Cortex of kidney (tissue), 1 donor: Measurements from ENCODE around the gene C3orf20.

Source experiments
- DNase-seq: peaks from one replicate; lab custom pipeline; 2025; lab: John Stamatoyannopoulos, UW

C3orf20 gene

DNA sequence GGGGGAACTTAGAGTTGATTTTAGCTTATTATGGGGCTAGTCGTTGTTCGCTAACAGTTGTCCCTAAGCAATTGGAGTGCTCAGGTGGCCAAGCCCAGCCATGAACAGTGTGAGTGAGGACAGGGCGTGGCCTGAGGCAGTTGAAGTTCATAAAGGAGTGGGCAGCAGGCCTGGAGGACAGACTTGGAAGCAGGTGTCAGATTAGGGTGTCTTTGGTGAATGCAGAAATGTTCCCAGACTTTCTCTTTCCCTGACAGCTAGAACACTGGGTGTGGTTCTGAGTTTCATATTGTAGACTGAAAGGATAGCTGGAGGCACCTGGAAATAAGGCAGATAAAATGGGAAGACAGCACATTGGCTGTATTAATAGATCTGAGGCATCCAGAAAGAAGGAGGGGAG lies 84.0 kb downstream of the C3orf20 start:
- no peak for DNase-seq

DNA sequence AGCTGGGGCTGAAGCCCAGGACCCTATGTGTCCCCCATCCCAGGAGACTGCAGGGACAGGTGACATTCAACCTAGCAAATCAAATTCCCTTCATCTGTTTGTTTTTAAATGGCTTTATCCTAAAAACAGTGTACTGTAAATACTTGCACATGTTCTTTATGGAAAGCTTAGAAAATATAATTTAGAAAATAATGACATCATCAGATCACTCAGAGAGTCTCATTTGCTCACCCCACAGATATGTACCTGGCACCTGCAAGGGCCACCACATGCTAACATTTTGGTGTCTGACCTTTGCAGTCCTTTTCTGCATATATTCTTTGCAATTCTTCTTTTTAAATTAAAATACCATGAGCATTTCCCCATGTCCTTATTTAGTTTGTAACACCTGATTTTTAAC lies 85.2 kb downstream of the C3orf20 start:
- no peak for DNase-seq

DNA sequence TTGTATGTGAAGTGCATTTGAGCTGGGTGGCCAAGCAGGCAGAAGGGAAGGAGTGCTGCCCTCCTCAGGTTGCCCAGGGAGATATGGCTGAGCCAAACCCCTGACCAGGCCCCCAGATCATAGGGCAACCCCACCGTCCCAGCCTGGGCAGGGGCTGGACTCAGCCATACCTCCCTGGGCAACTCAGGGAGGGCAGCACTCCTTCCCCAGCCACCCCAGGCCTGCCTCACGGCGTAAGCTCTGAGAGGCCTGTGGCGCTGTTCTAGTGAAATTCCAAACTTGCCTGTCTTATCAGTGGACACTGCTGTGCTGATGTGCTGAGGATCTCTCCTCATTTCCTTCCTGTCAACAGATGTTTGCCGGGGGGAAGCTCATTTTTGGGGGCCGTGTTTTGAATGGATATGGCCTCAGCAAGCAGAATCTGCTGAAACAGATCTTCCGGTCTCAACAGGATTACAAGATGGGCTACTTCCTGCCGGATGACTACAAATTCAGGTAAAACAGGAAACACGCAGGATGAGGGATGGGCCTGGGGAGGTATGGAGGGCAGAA lies 86.3 kb downstream of the C3orf20 start:
- no peak for DNase-seq

DNA sequence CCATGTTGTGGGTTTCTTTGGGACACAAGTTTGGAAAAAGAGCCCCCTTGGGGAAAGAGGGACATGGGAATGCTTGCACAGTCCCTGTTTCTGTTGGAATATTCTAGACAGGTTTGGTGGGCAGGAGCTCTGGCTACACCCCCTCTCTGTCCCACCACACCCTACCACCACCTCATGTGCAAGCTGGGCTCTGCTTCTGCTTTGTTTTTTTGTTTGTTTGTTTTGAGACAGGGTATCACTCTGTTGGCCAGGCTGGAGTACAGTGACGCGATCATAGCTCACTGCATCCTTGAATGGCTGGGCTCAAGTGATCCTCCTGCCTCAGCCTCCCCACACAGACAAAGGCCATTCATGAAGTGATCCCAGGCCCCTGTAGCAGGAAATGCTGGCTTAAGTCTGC lies 86.9 kb downstream of the C3orf20 start:
- no peak for DNase-seq

DNA sequence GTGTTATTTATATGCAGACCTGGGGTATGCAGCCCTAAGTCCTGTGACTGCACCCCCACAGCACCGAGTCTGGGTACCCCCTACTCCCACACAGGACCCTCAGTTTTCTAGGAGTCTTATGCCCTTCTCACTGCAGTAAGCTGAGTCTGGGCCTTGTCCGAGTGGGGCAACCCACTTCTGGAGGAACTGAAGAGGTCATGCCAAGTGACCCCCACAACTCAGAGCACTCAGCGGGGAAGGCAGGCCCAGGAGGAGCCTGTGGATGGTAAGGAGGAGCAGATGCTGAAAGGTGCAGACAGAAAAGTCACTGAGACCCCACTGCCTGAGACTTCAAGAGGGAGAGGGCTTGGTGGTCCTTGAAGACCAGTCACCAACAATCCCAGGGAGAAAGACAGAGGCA lies 87.8 kb downstream of the C3orf20 start:
- DNase-seq = no peak

DNA sequence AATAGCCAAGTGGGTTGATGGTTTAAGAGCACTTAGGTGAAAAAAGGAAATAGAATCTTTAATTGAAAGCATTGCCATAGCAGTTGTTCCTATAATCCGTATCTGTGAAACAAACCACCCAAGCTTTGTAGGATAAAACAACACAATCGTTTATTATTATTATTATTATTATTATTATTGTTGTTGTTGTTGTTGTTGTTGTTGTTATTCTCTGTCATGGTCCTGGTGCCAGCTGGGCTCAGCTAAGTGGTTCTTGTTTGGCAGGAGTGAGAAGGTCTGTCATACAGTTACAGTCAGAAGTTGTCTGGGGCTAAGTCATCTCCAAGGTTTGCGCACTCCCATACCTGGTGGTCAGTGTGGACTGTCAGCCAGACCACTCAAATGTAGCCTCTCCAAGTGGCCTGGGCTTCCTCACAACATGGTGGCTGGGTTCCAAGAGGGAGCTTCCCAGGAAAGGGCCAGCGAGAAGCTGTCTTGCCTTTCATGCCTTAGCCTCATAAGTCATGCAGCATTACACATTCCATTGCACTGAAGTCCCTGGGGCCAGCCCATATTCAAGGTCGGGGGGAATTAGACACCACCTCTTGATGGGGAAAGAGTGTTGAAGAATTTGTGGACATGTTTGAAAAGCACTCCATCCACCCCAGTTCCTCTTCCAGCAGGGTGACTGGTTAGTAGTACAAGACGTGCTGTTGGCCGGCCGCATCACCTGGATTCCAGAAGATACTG lies 89.6 kb downstream of the C3orf20 start:
- DNase-seq = no peak

DNA sequence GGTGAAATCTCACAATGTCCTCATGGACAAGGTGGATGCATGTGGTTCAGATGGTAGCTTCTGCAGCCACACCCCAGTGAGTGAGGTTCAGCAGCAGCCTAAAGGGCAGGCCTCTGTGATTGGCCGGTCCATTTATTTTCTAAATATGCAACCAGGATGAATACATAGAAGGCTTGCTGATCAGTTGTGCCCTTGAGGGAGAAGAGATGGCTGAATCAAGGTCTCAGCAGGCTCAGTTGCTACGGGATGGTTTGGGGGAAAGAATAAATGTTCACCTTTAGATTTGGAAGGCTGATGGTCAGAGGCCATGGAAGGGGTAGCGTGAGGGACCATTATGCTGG lies 90.1 kb downstream of the C3orf20 start:
- DNase-seq = no peak

DNA sequence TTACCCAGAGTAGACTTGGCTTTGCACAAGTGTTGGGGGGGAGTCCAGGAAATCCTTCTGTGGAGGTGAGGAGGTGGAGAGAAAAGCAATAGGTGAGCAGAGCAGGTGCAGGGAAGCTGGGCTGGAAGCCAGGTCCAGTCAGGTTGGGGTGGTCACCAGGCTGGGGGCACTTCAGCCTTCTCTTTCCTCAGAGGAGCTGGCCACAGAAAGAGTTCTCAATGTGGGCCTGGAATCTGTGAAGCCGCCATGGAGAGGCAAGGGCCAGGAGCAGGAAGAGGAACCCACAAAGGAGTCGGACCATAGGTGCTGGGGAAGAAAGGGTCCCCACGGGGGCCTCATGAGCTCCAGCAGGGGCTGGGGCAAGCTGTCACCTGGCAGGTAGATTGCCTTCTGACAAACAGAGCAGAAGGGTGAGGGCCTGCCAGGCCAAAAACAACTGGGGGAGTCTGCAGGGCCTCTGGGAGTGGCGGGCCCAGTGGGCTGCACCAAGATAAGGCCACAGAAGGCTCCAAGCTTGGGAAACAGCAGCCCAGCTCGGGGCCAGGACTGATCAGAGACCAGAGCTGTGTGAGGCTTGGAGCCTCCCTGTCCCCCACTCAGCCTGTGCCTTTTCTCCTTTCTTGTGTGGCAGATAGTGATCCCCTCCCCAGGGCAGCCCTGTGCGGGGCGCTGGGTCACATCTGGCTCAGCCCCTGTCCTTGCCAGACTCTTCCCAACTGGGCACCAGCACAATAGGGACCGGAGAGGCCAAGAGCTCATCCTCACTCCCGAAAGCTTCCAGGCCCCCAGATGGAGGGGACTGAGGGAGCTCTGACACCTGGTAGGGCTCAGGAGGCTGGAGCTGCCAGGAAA lies 90.9 kb downstream of the C3orf20 start:
- DNase-seq = no peak

DNA sequence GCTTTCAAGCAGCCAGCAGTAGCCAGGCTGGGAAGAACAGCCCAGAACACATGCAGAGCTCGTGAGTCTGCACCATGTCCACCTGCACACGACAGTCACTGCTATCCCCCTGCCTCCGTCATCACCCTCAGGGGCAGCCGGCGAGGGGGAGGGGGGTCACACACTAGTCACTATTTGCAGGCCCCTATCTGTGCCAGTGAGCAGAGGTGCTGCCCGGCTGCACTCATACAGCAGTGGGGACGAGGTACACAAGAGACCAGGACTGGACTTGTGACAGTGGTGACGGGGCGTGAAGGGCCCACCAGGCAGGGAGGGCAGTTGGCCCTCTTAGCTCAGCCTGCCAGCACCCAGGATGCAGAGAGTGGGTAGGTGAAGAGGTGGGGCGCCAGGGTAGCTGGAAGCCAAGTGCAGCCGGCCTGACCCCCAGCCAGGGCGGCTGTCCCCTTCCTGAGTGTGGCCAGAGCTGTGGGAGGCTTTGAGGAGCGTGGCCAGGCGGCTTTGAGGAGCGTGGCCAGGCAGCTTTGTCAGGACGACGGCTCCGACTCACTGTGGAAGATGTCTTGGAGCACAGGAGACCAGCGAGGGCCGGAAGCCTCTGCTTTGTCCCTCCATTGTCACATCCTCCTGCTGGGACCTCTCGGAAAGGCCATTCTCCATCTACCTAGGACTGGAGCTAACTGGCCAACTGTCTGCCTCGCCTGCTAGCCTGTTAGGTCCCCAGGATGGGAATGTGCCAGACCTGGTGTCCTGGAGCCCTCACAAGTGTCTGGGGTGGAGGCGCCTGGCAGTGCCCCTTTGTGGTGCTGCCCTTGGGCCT lies 91.7 kb downstream of the C3orf20 start:
- no peak for DNase-seq

DNA sequence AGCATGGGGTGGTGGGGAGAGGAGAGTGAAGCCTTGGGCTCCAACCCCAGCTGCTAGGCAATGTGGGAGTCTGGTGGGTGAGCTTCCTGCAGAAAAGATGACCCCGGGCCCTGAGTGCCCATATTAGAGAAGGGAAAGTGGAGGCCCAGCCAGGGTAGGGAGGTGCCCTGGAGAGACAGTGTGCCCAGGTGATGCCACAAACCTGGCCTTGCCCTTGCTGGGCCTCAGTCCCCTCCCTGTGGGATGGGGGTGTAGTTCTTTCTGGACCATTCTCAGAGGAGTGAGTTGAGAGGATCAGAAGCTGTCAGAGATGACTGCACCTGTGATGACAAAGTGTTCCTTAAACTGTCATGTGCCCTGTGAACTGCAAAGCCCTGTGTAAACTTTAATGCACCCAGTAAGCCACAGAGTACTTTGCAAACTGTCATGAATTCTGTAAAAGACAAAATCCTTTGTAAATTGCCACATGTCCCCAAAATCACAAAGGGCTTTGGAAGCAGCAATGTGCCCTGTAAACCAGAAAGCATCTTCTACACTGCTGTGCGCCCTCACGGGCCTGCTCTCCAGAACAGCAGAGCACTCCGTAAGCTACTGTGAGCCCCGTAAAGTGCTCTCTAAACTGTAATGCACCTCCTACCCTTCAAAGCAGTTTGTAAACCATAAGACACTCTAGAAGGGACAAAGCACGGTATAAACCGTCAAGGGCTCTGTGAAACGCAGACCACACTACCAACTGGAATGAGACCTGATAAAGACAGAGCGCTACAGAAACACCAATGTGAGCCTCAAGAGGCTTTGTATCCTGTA lies 92.5 kb downstream of the C3orf20 start:
- no peak for DNase-seq

DNA sequence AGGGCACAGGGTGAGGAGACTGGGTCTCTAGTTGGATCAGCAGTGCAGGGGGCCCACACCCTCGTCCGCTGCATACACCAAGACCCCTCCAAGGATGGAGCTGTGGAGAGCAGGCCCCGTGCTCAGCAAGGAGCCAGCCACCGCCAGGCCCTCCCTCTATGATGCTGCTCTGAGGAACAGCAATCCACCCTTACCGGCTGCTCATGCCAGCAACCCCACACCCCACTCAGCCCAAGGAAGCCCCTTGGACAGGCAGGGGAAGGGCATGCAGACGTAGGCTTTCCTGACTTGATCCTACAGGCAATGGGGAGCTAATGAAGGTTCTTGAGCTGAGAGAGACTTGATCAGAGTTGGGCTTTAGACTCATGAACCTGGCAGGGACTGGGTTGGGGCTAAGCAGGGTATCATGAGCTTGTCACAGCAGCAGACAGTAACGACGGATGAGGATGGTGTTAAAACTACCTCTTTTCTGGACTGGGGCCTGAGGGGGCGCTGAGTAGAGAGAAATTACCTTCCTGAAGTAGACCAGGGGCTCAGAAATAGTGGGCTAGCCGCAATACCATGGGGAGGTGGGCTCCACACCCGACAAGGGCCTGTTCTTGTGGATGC lies 93.3 kb downstream of the C3orf20 start:
- DNase-seq = no peak

DNA sequence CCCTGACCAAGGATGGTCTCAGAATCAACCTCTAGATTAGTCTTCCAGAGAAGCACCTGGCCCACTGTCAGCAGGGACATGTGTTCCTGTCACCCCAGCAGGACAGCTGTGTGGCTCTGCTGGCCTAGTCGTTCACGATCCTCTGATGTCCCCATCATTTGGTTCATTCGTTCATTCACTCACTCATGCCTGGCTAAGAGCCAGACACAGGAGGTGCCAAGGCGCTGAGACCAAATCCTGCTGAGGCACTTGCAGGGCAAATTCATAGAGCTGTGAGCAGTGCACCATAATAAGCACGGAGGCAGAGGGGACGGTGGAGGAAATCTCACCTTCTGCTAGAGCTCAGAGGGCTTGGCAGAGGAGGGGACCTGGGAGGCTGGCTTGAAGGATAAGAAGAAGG lies 93.9 kb downstream of the C3orf20 start:
- no peak for DNase-seq

DNA sequence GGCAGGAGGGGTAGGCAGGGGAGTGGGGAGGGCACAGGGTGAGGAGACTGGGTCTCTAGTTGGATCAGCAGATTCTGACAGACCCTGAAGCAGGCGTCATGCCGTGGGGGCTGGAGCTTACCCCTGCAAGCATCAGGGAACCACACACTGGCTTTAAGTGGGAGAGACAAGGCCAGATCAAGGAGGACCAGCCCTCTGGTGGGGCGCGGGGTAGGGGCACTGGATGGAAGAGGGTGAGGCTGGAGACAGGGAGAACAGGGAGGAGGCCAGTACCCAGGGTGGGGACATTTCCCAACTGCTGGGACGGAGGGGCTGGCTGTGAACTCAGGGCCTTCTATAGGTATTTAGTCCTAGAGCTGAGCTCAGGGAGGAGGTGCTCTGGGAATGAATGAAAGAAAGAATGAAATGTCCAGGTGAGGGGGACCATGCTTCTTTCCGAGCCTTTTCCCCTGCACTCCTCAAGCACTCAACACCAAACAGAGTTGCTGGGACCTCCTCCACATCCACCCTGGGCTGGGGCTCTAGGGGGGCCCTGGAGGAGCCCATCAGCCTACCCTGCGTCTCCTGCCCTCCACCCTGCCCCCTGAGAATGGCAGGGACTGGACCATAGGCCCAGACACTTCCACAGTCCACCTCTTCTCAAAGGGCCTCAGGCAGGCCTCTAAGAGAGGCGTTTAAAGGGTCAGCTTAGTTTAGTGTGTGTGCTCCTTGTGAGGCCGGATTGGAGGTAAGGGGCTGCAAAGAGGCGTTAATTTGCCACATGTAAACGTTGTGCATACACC lies 94.8 kb downstream of the C3orf20 start:
- DNase-seq = no peak

DNA sequence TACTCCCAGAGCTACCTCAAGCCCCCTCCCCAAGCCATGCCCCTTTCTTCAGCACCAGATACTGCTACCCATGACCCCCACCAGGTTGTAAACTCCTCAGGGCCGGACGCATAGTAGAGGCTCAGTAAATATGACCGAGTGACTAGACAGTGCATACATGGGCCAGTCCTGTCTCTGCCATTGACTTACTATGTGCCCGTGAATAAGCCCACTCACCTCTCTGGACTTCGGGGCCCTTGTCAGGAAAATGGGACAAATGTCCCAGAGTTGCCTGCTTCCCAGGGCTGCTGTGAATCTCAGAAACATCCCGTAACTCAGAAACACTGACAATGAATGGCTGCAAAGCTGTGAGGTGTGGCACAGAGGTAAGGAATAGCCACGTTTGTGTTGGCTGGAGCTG lies 95.7 kb downstream of the C3orf20 start:
- DNase-seq = no peak

DNA sequence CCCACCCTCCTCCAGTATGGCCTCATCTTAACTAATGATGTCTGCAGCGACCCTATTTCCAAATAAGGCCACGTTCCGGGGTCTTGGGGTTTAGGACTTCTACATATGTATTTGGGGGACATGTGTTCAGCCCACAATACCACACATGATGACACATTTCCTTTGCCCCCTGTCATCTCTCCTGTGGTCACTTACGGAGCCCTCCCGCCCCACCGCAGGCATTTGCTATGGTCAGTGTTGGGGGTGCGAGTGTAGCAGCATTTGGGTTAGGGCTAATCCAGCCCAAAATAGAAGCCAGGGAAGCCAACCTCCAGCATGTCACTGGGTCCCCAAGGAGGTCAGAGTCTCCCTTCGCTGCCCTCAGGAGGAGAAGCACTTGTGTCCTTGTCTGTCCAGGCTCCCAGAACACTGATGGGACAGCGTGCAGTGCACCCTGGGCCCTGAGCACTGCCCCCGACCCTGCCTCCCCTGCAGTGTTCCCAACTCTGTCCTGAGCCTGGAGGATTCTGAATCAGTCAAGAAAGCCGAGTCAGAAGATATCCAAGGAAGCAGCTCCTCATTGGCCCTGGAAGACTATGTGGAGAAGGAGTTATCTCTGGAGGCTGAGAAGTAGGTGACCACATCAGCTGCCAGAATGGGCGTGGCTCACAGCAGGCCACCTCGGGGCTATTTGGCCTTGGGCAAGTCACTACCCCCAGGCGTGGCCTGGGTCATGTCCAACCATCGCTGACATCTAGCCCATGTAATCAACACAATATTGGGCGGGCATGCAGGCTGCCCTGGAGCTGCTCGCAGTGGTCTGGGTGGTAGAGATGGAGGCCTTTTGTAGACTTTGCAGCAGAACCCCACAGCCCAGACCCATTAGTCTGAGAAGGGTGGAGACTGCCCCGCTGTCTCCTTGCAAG lies 96.9 kb downstream of the C3orf20 start:
- DNase-seq = no peak

DNA sequence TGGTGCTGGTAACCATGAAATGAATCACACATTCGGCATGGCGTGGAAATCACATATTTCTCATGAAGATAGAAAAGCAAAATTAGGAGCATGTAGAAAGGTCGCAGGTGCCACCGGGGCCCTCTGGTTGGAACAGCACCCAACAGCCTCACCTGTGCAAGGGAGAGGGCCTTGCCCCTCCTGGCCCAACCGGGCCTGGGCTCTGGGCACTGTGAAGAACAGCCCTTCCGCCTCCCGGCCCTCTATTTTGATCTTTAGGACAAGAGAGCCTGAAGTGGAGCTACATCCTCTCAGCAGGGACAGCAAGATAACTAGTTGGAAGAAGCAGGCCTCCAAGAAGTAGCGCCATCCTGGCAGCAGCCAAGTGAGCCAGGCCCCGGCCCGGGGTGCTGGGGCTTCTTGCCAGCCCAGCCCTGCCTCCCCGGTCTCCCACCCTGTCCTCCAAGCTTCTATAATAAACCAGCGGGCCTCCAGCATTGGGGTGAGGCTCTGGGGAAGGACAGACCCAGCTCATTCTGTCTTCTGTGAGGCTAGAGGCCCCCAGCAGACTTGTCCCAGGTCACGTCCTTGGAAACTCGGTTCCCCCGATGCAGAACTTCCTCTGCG lies 97.7 kb downstream of the C3orf20 start:
- DNase-seq = no peak

DNA sequence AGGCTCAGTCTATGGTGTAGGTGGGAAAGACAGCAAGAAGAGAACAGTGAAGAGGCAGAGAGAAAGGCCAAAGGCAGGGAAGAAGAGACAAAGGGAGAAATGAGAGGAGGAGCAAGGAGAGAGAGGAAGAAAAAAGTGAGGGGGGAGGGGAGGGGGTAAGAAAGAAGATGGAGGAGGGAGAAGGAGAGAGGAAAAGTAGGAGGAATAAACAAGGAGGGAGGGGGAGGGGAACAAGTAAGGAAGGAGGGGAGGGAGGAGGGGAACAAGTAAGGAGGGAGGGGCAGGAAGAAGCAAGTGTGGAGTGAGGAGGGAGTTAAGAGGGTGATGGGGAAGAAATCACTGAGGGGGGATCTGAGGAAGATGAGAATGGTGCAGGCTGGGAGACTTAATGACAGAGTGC lies 98.3 kb downstream of the C3orf20 start:
- no peak for DNase-seq

DNA sequence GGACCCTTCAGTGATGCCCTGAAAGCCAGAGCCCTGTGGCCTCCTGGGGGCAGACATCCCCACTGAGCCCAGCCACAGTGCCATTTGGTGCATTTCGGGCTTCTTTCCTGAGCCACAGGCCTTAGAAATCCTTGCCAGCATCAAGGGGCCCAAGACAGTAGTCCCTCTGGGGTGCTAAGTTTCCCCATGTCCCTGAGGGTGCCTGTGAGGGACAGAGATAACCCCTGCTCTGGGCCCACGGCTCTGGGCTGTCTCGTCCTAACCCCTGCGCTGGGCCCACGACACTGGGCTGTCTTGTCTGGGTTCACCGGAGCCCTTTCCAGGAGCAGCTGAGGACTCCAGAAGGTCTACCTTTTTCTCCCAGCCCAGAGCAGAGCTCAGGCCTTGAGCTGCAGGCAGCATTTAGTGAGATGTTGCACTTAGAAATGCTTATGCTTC lies 98.8 kb downstream of the C3orf20 start:
- DNase-seq = no peak

DNA sequence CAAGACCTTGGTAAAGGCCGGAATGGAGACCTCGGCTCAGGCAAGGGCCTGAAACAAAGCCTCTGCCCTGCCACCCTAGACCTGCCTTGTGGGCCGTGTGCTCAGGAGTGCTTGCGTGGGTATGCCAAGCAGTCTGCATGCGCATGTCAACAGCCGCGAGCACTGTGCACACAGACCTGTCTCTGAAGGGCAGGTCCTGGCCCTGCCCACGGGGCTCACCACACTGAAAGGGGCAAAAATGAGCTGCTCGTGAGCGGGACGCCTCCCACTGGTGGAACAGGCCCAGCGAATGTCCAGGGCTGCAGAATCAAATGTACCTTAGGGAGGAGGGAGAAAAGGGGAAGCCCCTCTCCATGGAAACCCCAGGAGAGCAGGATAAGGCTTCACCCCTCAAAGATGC lies 99.5 kb downstream of the C3orf20 start:
- no peak for DNase-seq
